Neural progenitor cell (in vitro differentiated cells): ENCODE results near the gene ANO7. TPM values are rescaled to one million over a fixed set of nuclear protein-coding genes. Genes with fewer than 3 reads are reported as not detected.

Source experiments
- DNase-seq: peaks from one replicate; pipeline ENCODE4 v3.0.0-alpha.2; 2016; ENCODE audit warnings: low spot score
- H2AFZ ChIP-seq: fragments of 200-600 bp; sonication (generic); replicated peaks from 2 replicates; pipeline ENCODE4 v1.6.1; 2016; ENCODE audit warnings: antibody characterized with exemption
- H3F3A ChIP-seq: fragments of 200-600 bp; sonication (generic); 2 replicates; pipeline ENCODE4 v1.6.1; 2016; ENCODE audit warnings: antibody characterized with exemption, low read depth
- H3K27ac ChIP-seq: fragments of 200-600 bp; sonication (generic); 2 replicates; pipeline ENCODE4 v1.5.1; 2016; ENCODE audit warnings: mild to moderate bottlenecking
- H3K27me3 ChIP-seq: fragments of 200-600 bp; sonication (generic); 2 replicates; pipeline ENCODE4 v1.6.1; 2016; ENCODE audit warnings: mild to moderate bottlenecking, moderate library complexity
- H3K36me3 ChIP-seq: fragments of 200-600 bp; sonication (generic); 2 replicates; pipeline ENCODE4 v1.5.1; 2016
- H3K4me1 ChIP-seq: fragments of 200-600 bp; sonication (generic); 2 replicates; pipeline ENCODE4 v1.6.1; 2016; ENCODE audit warnings: mixed run types
- H3K4me2 ChIP-seq: fragments of 200-600 bp; sonication (generic); 2 replicates; pipeline ENCODE4 v1.6.1; 2016
- H3K4me3 ChIP-seq: fragments of 200-600 bp; sonication (generic); 2 replicates; pipeline ENCODE4 v1.5.1; 2016
- H3K79me2 ChIP-seq: fragments of 200-600 bp; sonication (generic); 2 replicates; pipeline ENCODE4 v1.6.1; 2016; ENCODE audit warnings: low read depth
- H3K9ac ChIP-seq: fragments of 200-600 bp; sonication (generic); 2 replicates; pipeline ENCODE4 v1.6.1; 2016
- H3K9me3 ChIP-seq: fragments of 200-600 bp; sonication (generic); 2 replicates; pipeline ENCODE4 v1.5.1; 2016; ENCODE audit warnings: low read depth
- H4K20me1 ChIP-seq: fragments of 200-600 bp; sonication (generic); 2 replicates; pipeline ENCODE4 v1.6.1; 2016; ENCODE audit warnings: low read depth
- H3K27ac Mint-ChIP-seq: 3 replicates; pipeline ENCODE4 v1.8.0; 2021; ENCODE audit warnings: mixed read lengths
- H3K27me3 Mint-ChIP-seq: 2 replicates; pipeline ENCODE4 v1.8.0; 2022; ENCODE audit warnings: low read depth, mild to moderate bottlenecking, inconsistent platforms, moderate library complexity, mixed read lengths; ENCODE audit not compliant: insufficient read depth
- H3K36me3 Mint-ChIP-seq: 3 replicates; pipeline ENCODE4 v1.8.0; 2021; ENCODE audit warnings: mixed read lengths
- H3K4me1 Mint-ChIP-seq: 3 replicates; pipeline ENCODE4 v1.8.0; 2021; ENCODE audit warnings: mixed read lengths
- H3K4me3 Mint-ChIP-seq: 3 replicates; pipeline ENCODE4 v1.8.0; 2021; ENCODE audit warnings: mild to moderate bottlenecking, moderate library complexity, mixed read lengths
- H3K9me3 Mint-ChIP-seq: 3 replicates; pipeline ENCODE4 v1.8.0; 2020; ENCODE audit warnings: mixed read lengths
- EZH2 ChIP-seq: fragments of 200-600 bp; sonication (generic); IDR thresholded peaks from 2 replicates; pipeline ENCODE4 v1.6.1; 2017; ENCODE audit warnings: antibody characterized with exemption, mild to moderate bottlenecking, moderate library complexity
- EZH2phosphoT487 ChIP-seq: fragments of 200-600 bp; sonication (generic); IDR thresholded peaks from 2 replicates; pipeline ENCODE4 v1.6.1; 2017; ENCODE audit warnings: antibody characterized with exemption
- total RNA-seq: library from RNA; depleted of rRNA; stranded (reverse); fragments of >200 nt; gene quantifications from 2 replicates; pipeline ENCODE4 v1.2.3, GENCODE V29; 2015; ENCODE audit warnings: low replicate concordance
- TF ChIP-seq, protein P1 (sequence below): fragments of 200-600 bp; sonication (generic); IDR thresholded peaks from 2 replicates; pipeline ENCODE4 v1.5.1; 2017; ENCODE audit warnings: antibody characterized with exemption, mild to moderate bottlenecking

ANO7 gene
- total RNA-seq, 1 donor from 2014 or later = not detected

- no peaks in the 10 kb centered on the region for H3F3A ChIP-seq
- H3K27ac ChIP-seq = no peak overlapping the region
- no peaks in the 10 kb centered on the region for H3K36me3 ChIP-seq
- no peak overlapping the region for H3K4me3 ChIP-seq
- Mint-ChIP-seq H3K9me3 (no peaks in the 10 kb centered on the region), H3K4me3 (no peak overlapping the region), H3K4me1 (peaks cover 12% of the 10 kb centered on the region), H3K27me3 (peaks cover 2% of the 10 kb centered on the region), H3K27ac (no peak overlapping the region), H3K36me3 (peaks cover 2% of the 10 kb centered on the region)
- no peaks in the 10 kb centered on the region for H3K4me1 ChIP-seq
- no peaks in the 10 kb centered on the region for H3K27me3 ChIP-seq
- no peak overlapping the region for H3K9ac ChIP-seq
- H3K4me2 ChIP-seq = no peak overlapping the region
- no peaks in the 10 kb centered on the region for H4K20me1 ChIP-seq
- H3K9me3 ChIP-seq = no peaks in the 10 kb centered on the region
- no peak for DNase-seq
- no peaks in the 10 kb centered on the region for H3K79me2 ChIP-seq
- TF ChIP-seq EZH2phosphoT487 (no peak), EZH2 (no peak)
- TF ChIP-seq, protein P1, sequence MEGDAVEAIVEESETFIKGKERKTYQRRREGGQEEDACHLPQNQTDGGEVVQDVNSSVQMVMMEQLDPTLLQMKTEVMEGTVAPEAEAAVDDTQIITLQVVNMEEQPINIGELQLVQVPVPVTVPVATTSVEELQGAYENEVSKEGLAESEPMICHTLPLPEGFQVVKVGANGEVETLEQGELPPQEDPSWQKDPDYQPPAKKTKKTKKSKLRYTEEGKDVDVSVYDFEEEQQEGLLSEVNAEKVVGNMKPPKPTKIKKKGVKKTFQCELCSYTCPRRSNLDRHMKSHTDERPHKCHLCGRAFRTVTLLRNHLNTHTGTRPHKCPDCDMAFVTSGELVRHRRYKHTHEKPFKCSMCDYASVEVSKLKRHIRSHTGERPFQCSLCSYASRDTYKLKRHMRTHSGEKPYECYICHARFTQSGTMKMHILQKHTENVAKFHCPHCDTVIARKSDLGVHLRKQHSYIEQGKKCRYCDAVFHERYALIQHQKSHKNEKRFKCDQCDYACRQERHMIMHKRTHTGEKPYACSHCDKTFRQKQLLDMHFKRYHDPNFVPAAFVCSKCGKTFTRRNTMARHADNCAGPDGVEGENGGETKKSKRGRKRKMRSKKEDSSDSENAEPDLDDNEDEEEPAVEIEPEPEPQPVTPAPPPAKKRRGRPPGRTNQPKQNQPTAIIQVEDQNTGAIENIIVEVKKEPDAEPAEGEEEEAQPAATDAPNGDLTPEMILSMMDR = no peak
- no peak overlapping the region for H2AFZ ChIP-seq
Observed at GRCh38 chr2:241182531-241183133, 5.8 kb upstream of the ANO7 start.

DNA sequence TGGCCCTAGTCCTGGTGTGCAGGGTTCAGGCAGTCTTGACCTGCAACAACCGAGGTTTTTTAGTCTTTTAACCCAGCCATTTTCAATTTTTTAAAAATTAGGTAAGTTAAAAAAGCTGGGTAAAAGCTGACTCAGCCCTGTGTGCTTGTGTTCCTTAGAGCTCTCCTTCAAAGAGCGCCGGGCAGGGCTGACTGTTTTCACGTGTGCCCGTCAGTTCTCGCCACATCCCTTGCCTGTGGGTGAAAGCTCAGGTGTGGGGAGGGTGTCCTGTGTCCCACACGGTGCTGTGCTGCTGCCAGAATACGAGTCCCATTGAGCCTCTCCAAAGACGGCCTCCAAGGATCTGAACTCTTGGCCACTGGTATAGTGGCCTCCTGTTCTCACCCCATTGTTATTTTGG lies 5.3 kb upstream of the ANO7 start:
- no peaks in the 10 kb centered on the region for H3K9me3 Mint-ChIP-seq
- Histone ChIP-seq H3K27ac (no peak overlapping the region), H3K4me3 (no peak overlapping the region), H3K79me2 (no peaks in the 10 kb centered on the region), H3F3A (no peaks in the 10 kb centered on the region), H3K4me2 (no peak overlapping the region), H3K9me3 (no peaks in the 10 kb centered on the region), H3K9ac (no peak overlapping the region), H3K27me3 (no peaks in the 10 kb centered on the region), H3K36me3 (no peaks in the 10 kb centered on the region), H4K20me1 (no peaks in the 10 kb centered on the region), H2AFZ (no peak overlapping the region), H3K4me1 (peaks cover 4% of the 10 kb centered on the region)
- H3K27me3 Mint-ChIP-seq = peaks cover 2% of the 10 kb centered on the region
- peaks cover under 1% of the 10 kb centered on the region for H3K36me3 Mint-ChIP-seq
- TF ChIP-seq EZH2 = no peak
- no peak for TF ChIP-seq EZH2phosphoT487
- TF ChIP-seq, protein P1 = no peak
- H3K4me1 Mint-ChIP-seq = peaks cover 14% of the 10 kb centered on the region
- H3K27ac Mint-ChIP-seq = no peak overlapping the region
- no peak overlapping the region for H3K4me3 Mint-ChIP-seq
- no peak for DNase-seq

DNA sequence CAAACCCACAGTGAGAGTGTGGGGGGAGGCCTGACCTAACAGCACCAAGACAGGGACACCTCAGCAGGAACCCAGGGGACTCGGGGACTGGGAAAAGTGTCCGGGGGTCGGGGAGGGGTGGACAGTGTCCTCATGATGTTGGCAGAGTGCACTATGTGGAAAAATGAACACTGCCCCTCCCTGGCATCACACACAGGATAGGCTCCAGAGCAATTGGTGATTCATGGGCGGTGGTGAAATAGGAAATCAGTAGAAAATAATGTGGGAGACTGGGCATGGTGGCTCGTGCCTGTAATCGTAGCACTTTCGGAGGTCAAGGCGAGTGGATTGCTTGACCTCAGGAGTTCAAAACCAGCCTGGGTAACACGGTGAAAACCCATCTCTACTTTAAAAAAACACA lies 3.6 kb upstream of the ANO7 start:
- no peak overlapping the region for H3K4me3 Mint-ChIP-seq
- peaks cover 2% of the 10 kb centered on the region for H3K27me3 Mint-ChIP-seq
- no peak overlapping the region for H3K27ac ChIP-seq
- no peaks in the 10 kb centered on the region for H3K79me2 ChIP-seq
- H3K4me3 ChIP-seq = no peak overlapping the region
- peaks cover 10% of the 10 kb centered on the region for H3K4me1 ChIP-seq
- no peak overlapping the region for H2AFZ ChIP-seq
- H3K9me3 Mint-ChIP-seq = no peaks in the 10 kb centered on the region
- DNase-seq = no peak
- H3K4me1 Mint-ChIP-seq = peaks cover 7% of the 10 kb centered on the region
- no peak overlapping the region for H3K4me2 ChIP-seq
- H3K36me3 ChIP-seq = no peaks in the 10 kb centered on the region
- no peak overlapping the region for H3K9ac ChIP-seq
- TF ChIP-seq EZH2phosphoT487 (no peak), EZH2 (no peak)
- TF ChIP-seq, protein P1 = no peak
- no peaks in the 10 kb centered on the region for H3K27me3 ChIP-seq
- H3K36me3 Mint-ChIP-seq = no peaks in the 10 kb centered on the region
- no peaks in the 10 kb centered on the region for H3K9me3 ChIP-seq
- H3F3A ChIP-seq = no peaks in the 10 kb centered on the region
- H4K20me1 ChIP-seq = no peaks in the 10 kb centered on the region
- no peak overlapping the region for H3K27ac Mint-ChIP-seq
